Measurements from ENCODE around the gene TANGO6. TPM values are rescaled to one million over a fixed set of nuclear protein-coding genes. Genes with fewer than 3 reads are reported as not detected.
"Not testable (repeated sequence)": the region's sequence is repeated elsewhere in the genome, so short reads cannot be mapped to it uniquely, and the experiment has no call there.

Gene TANGO6
- total RNA-seq, 1 donor from 2014 or later: 35.5 TPM

DNA sequence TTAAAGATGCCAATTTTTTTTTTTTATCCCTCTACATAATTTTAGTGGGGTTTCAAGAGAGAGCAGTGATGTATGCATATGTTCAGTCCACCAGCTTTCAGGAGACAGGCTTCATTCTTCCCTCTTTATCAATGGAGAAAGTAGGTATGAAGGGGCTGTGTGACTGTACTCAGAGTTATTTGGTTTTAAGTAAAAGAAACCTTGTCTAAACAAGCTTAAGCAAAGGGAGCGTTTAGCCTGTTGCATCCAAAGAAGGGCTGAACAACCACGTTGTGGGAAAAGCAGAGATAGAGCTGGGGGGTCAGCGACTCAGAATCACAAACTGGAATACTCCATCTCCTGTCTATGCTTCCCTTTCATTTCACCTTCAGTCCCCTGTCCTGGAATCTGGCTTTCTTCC, 211.7 kb downstream of the TANGO6 start:
- Mint-ChIP-seq H3K4me3 (no peak overlapping the region), H3K4me1 (ENCODE audit: low read depth) (peaks cover 10% of the 10 kb centered on the region), H3K36me3 (ENCODE audit: low read depth) (peaks cover 3% of the 10 kb centered on the region), H3K9me3 (no peaks in the 10 kb centered on the region), H3K27me3 (ENCODE audit: insufficient read depth) (no peaks in the 10 kb centered on the region), H3K27ac (no peak overlapping the region)
- no peak for DNase-seq (ENCODE audit: low spot score)
- intact Hi-C loops (cut with micrococcal nuclease): no loop called here

DNA sequence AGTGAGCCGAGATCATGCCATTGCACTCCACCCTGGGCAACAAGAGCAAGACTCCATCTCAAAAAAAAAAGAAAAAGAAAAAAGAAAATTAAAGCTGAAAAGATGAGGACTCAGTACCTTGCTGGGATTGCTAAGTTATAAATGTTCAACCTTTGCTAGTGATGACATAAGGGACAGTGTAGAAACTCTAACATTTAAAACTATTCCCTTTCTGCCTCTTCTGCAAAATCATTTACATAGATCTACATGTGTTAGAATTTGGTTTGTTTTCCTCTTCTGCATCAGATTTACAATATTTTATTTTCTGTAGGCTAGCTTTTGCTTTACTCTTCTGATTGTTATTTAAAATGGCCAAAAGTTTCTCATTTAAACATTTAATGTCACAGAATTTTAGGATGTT, 212.6 kb downstream of the TANGO6 start:
- intact Hi-C loops (cut with micrococcal nuclease): no loop called here
- no peak overlapping the region for H3K27ac Mint-ChIP-seq
- no peak overlapping the region for H3K4me3 Mint-ChIP-seq
- no peaks in the 10 kb centered on the region for H3K9me3 Mint-ChIP-seq
- no peak for DNase-seq (ENCODE audit: low spot score)
- H3K4me1 Mint-ChIP-seq (ENCODE audit: low read depth): peaks cover 10% of the 10 kb centered on the region
- peaks cover 3% of the 10 kb centered on the region for H3K36me3 Mint-ChIP-seq (ENCODE audit: low read depth)
- H3K27me3 Mint-ChIP-seq (ENCODE audit: insufficient read depth): no peaks in the 10 kb centered on the region

DNA sequence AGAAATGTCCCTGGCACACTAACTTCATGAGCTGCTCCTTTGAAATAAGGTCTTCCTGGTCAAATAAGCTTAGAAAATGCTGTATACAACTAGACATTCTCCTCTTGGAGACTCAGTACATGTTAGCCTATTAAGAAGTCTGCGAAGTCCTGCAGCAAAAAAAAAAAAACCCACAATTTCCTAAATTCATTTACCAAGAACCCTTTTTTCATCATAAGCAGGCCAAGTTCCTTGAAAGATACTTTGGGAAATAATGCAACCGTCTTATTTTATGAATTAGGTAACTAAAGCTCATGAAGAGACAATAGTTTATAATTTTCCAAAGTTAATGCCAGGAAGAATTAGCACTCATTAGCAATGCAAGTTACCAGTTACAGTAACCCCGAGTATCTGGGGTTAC, 213.1 kb downstream of the TANGO6 start:
- intact Hi-C loops (cut with micrococcal nuclease): no loop called here
- DNase-seq (ENCODE audit: low spot score): no peak
- no peaks in the 10 kb centered on the region for H3K27me3 Mint-ChIP-seq (ENCODE audit: insufficient read depth)
- H3K4me3 Mint-ChIP-seq: no peak overlapping the region
- no peaks in the 10 kb centered on the region for H3K9me3 Mint-ChIP-seq
- peaks cover 10% of the 10 kb centered on the region for H3K4me1 Mint-ChIP-seq (ENCODE audit: low read depth)
- H3K36me3 Mint-ChIP-seq (ENCODE audit: low read depth): peaks cover 3% of the 10 kb centered on the region
- H3K27ac Mint-ChIP-seq: no peak overlapping the region

DNA sequence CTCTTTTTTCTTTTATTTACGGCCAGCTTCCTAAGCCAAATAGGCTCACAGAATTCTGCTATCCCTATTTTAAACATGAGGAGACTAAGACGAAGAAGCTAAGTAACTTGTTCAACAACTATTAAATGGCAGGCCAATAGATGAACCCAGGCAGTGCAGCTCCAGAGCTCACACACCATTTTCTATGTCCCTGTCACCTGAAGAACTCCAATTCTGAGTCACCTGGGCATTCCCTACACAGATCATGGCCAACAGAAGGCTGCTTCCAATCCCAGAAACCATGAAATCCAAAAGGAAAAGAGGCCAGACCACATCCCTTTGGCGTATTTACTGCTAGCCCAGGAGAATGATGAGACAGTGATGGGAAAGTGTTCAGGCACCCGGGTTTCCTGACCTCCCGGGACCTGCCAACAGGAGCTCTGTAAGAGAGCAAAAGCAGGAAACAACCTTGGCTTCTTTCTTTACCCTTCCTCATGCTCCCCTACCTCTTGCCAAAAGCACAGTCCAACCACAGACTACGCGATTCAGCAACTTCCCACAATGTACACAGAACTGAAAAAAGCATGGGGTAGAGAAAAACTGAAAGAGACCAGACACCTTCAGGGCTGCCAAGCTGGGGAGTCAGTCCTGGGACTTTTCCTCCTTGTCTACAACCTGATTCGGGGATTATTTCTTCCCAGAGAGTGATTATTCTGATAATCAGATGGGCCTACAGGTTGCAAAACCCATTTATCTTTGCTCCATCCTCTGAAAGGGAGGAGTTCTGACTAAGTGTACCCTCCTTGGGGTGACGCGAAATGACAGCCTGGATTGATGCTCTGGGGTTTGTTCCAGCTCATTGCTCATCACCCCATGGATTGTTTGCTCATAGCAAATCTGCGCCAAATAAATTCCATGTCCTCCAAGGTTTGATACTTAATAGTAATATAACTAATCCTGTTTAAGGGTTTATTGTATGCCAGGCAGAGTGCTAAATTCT, 214.4 kb downstream of the TANGO6 start:
- intact Hi-C loops (cut with micrococcal nuclease): no loop called here
- Mint-ChIP-seq H3K27me3 (ENCODE audit: insufficient read depth) (no peaks in the 10 kb centered on the region), H3K9me3 (no peaks in the 10 kb centered on the region), H3K36me3 (ENCODE audit: low read depth) (peaks cover 3% of the 10 kb centered on the region), H3K4me1 (ENCODE audit: low read depth) (peaks cover 10% of the 10 kb centered on the region), H3K27ac (no peak overlapping the region), H3K4me3 (no peak overlapping the region)
- DNase-seq (ENCODE audit: low spot score): no peak

DNA sequence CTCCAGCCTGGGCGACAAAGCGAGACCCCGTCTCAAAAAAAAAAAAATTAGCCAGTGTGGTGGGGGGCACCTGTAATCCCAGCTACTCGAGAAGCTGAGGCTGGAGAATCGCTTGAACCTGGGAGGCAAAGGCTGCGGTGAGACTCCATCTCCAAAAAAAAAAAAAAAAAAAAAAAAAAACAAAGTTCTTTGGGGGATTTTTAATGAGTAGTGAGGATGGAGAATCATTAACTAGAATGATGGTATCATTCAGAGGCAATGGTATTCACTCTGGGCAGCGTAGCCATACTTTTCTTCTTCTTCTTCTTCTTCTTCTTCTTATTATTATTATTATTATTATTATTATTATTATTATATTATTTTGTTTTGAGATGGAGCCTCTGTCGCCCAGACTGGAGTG, 220.2 kb downstream of the TANGO6 start:
- H3K9me3 Mint-ChIP-seq; H3K27ac Mint-ChIP-seq; H3K27me3 Mint-ChIP-seq (ENCODE audit: insufficient read depth); H3K4me3 Mint-ChIP-seq; H3K36me3 Mint-ChIP-seq (ENCODE audit: low read depth); H3K4me1 Mint-ChIP-seq (ENCODE audit: low read depth); DNase-seq (ENCODE audit: low spot score); intact Hi-C loops (cut with micrococcal nuclease): not testable (repeated sequence)

DNA sequence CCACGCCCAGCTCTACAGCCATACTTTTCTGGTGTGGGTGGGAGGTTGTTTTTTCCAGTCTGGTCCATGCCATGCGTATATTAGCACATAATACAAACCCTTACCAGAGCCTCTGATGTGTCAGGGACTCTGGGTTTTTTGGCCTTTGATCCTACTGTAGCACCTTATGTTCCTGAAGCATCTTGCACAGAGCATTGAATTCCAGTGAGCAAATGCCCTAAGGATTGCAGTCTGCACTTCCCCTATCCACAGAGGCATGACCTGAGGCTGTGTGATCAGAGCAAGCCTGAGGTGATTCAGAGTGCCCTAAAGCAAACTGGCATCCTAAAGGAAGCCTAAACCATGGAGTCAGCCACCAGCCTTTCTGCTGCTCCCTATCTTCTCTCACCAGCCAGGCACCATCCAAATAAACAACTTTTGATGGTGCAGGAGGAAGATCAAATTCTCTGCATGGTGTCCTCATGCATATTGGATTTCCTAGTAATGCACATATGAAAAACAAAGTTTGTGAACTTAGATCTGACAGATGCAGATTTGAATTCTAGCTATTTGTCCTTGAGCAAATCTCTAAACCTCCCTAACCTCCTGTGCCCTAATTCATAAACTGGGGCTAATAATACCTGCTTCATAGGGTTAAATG, 220.9 kb downstream of the TANGO6 start:
- H3K36me3 Mint-ChIP-seq (ENCODE audit: low read depth): peaks cover 3% of the 10 kb centered on the region
- H3K27me3 Mint-ChIP-seq (ENCODE audit: insufficient read depth): no peaks in the 10 kb centered on the region
- intact Hi-C loops (cut with micrococcal nuclease): no loop called here
- H3K9me3 Mint-ChIP-seq: no peaks in the 10 kb centered on the region
- no peaks in the 10 kb centered on the region for H3K4me1 Mint-ChIP-seq (ENCODE audit: low read depth)
- no peak overlapping the region for H3K27ac Mint-ChIP-seq
- no peak for DNase-seq (ENCODE audit: low spot score)
- no peak overlapping the region for H3K4me3 Mint-ChIP-seq

DNA sequence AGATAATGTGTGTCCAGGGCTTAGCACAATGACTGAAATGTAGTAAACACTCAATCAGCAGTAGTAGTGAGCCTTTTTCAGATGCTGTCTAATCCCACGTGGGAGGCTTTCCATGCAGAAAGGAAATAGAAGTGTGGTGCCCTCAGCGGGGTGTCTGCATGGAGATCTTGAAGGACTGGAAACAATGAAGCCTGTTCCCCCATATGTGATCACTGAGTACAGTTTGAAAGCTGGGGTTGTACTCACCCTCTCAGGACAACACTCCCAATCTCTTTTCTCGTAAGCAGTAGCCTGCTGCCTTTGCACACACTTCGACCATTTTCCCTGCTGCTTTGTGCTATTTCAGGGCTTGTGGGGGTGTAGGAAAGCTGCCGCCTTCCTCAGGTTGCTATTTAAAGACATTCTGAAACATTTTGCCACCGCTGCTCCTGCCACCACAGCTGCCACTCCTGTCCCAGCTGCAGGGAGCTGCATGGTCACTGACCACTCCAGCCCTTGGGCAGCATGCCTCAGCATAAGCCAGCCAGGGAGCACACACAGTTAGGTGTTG, 221.5 kb downstream of the TANGO6 start:
- H3K9me3 Mint-ChIP-seq: no peaks in the 10 kb centered on the region

DNA sequence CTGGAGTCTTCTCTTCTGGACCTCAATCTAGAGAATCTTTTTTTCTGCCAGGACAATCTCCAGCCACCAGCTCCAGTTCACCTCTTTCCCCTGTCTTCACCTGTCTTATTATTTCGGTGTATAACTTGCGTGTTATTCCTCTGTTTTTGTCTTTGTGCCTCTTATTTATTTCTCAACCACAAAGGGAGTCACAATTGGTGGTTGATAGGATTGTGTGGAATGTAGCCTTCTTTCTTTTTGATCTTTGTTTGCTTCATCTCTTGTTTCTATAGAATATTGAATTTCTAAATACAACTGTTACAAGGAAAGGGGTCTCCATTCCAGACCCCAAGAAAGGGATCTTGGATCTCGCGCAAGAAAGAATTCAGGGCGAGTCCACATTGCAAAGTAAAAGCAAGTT, 226.2 kb downstream of the TANGO6 start:
- Mint-ChIP-seq H3K9me3 (no peaks in the 10 kb centered on the region), H3K27me3 (ENCODE audit: insufficient read depth) (no peaks in the 10 kb centered on the region), H3K4me1 (ENCODE audit: low read depth) (no peaks in the 10 kb centered on the region), H3K4me3 (no peak overlapping the region), H3K36me3 (ENCODE audit: low read depth) (no peaks in the 10 kb centered on the region), H3K27ac (no peak overlapping the region)
- DNase-seq (ENCODE audit: low spot score): no peak
- intact Hi-C loops (cut with micrococcal nuclease): no loop called here

More for the DNA sequence above, 221.5 kb downstream of the TANGO6 start:
- intact Hi-C loops (cut with micrococcal nuclease): no loop called here
- Mint-ChIP-seq H3K4me1 (ENCODE audit: low read depth) (no peaks in the 10 kb centered on the region), H3K27me3 (ENCODE audit: insufficient read depth) (no peaks in the 10 kb centered on the region), H3K27ac (no peak overlapping the region), H3K4me3 (no peak overlapping the region), H3K36me3 (ENCODE audit: low read depth) (peaks cover 2% of the 10 kb centered on the region)
- DNase-seq (ENCODE audit: low spot score): no peak

DNA sequence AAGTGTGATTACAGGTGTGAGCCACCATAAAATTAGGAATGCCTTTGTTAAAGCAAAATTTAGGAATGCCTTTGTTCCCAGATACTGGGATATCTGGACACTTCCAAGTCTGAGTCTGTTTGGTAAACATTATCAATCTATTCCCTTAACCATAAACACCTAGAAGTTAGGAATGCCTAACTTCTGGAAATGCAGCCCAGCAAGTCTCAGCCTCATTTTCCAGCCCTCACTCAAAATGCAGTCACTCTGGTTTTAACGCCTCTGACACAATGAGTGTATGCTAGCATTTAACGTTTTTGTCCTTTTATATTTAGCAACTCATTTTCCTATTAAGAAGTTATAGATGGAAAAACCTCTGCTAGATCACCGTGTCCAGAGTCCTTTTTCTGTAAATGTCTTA, 227.7 kb downstream of the TANGO6 start:
- no peak overlapping the region for H3K4me3 Mint-ChIP-seq
- no peaks in the 10 kb centered on the region for H3K27me3 Mint-ChIP-seq (ENCODE audit: insufficient read depth)
- H3K9me3 Mint-ChIP-seq: no peaks in the 10 kb centered on the region
- H3K4me1 Mint-ChIP-seq (ENCODE audit: low read depth): no peaks in the 10 kb centered on the region
- H3K27ac Mint-ChIP-seq: no peak overlapping the region
- no peak for DNase-seq (ENCODE audit: low spot score)
- intact Hi-C loops (cut with micrococcal nuclease): no loop called here
- no peaks in the 10 kb centered on the region for H3K36me3 Mint-ChIP-seq (ENCODE audit: low read depth)

DNA sequence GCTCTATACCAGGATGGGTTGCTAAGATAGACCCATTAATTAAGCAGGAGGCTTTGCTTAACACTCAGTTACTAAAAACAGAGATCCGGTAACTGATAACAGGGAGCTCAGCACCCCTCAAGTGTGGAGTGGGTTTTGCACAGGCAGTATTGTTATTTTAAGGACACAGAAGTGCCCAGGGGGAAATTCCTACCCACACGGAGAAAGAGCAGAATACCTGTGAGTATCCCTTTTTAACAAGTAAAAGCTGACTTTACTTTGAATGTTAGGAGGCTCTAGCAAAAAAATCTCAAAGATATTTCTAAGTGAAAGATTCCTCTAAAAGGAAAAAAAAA, 229.3 kb downstream of the TANGO6 start:
- DNase-seq (ENCODE audit: low spot score): no peak
- no peaks in the 10 kb centered on the region for H3K9me3 Mint-ChIP-seq
- H3K4me1 Mint-ChIP-seq (ENCODE audit: low read depth): no peaks in the 10 kb centered on the region
- no peak overlapping the region for H3K4me3 Mint-ChIP-seq
- no peaks in the 10 kb centered on the region for H3K36me3 Mint-ChIP-seq (ENCODE audit: low read depth)
- H3K27me3 Mint-ChIP-seq (ENCODE audit: insufficient read depth): no peaks in the 10 kb centered on the region
- H3K27ac Mint-ChIP-seq: no peak overlapping the region
- intact Hi-C loops (cut with micrococcal nuclease): no loop called here

DNA sequence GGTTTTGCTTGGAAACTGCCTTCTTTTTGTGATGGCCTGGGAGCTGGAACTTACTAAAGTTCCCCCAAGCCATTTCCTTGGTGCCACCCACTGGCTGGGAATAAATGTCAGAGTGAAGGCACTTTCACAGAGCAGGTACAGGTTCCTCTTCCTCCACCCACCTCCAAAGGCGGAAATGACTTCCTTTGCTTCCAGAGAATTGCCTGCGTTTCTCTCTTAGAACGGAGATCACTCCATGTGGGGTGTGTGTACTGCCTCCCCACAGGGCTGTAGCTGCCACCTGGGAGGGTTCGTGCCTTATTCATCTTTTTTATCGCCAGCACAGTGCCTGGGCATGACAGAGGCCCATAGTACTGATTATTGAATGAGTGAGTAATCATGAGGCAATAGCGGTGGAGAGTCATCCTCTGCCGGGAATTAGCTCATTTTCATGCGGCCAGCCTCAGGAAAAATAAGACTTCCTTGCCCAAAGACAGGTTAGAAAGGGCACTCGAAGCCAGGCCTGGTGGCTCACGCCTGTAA, 229.9 kb downstream of the TANGO6 start:
- intact Hi-C loops (cut with micrococcal nuclease): no loop called here
- no peak for DNase-seq (ENCODE audit: low spot score)
- Mint-ChIP-seq H3K27ac (no peak overlapping the region), H3K27me3 (ENCODE audit: insufficient read depth) (no peaks in the 10 kb centered on the region), H3K4me1 (ENCODE audit: low read depth) (no peaks in the 10 kb centered on the region), H3K9me3 (no peaks in the 10 kb centered on the region), H3K4me3 (no peak overlapping the region), H3K36me3 (ENCODE audit: low read depth) (no peaks in the 10 kb centered on the region)

DNA sequence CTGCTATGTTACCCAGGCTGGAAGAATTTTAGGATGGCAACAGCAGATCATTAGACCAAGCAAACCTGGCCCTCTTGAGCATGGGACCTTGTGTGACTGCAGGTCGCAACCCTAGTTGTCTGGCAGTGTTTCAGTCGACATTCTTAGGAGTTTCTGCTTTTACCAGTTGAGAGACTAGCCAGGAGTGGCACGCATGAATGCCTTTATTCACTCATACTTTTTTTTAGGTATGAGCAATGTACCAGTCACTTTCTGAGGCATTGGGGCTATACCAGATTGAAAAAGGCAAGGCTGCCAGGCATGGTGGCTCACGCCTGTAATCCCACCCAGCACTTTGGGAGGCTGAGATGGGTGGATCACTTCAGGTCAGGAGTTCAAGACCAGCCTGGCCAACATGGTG, 233.9 kb downstream of the TANGO6 start:
- H3K27me3 Mint-ChIP-seq (ENCODE audit: insufficient read depth): no peaks in the 10 kb centered on the region
- H3K36me3 Mint-ChIP-seq (ENCODE audit: low read depth): no peaks in the 10 kb centered on the region
- no peak overlapping the region for H3K4me3 Mint-ChIP-seq
- no peak for DNase-seq (ENCODE audit: low spot score)
- H3K9me3 Mint-ChIP-seq: no peaks in the 10 kb centered on the region
- no peaks in the 10 kb centered on the region for H3K4me1 Mint-ChIP-seq (ENCODE audit: low read depth)
- intact Hi-C loops (cut with micrococcal nuclease): no loop called here
- no peak overlapping the region for H3K27ac Mint-ChIP-seq

DNA sequence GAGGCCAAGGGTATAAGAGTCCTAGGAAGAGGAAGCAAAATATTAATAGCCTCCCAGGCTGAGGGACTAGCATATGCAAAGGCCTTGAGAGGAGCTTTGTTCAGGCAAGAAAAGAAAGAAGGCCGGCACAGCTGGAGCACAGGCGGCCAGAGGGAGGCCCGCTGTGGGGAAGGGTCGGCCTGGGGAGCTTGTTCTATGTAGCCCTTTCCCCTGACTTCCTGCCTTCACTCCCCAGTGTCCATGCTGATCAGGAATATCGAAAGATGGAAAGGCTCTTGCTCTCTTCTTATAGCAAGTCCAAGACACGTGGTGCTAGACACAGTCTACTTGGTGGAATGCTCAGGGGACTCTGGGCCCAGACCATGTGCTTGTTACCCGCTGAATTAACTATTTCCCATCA, 234.7 kb downstream of the TANGO6 start:
- H3K4me1 Mint-ChIP-seq (ENCODE audit: low read depth): no peaks in the 10 kb centered on the region
- no peaks in the 10 kb centered on the region for H3K36me3 Mint-ChIP-seq (ENCODE audit: low read depth)
- DNase-seq (ENCODE audit: low spot score): no peak
- no peaks in the 10 kb centered on the region for H3K27me3 Mint-ChIP-seq (ENCODE audit: insufficient read depth)
- H3K4me3 Mint-ChIP-seq: no peak overlapping the region
- intact Hi-C loops (cut with micrococcal nuclease): no loop called here
- no peak overlapping the region for H3K27ac Mint-ChIP-seq
- H3K9me3 Mint-ChIP-seq: no peaks in the 10 kb centered on the region

Measured in activated T-helper 1 cell treated with anti-CD3 and anti-CD28 coated beads, Interleukin-12 subunit alpha, Interleukin-12 subunit beta, Interleukin-2, Interleukin-4 antibody, amounts not matched to agents 30 ng/mL and 10 ng/mL and 1 ng/mL, durations not matched to agents 14 hours and 24 hours and 36 hours (primary cell).